HG02571 (cell line): ENCODE data around the gene TOGARAM2.
"Not testable (repeated sequence)": the region's sequence is repeated elsewhere in the genome, so short reads cannot be mapped to it uniquely, and the experiment has no call there.

ENCODE experiments used
- ATAC-seq: cut with Tn5 transposase; IDR thresholded peaks from one replicate; pipeline ENCODE4 v1.9.1; 2021; ENCODE audit warnings: mild to moderate bottlenecking, moderate library complexity; ENCODE audit not compliant: unreplicated experiment

Gene TOGARAM2

GRCh38 chr2:28976584-28976983 is 4.5 kb upstream of the TOGARAM2 start:
- no peak for ATAC-seq

GRCh38 chr2:28977176-28977875 is 3.8 kb upstream of the TOGARAM2 start:
- ATAC-seq, result no peak

GRCh38 chr2:28978001-28978400 is 3.1 kb upstream of the TOGARAM2 start:
- not testable (repeated sequence) for ATAC-seq

- no peak for ATAC-seq
Measured at GRCh38 chr2:28978606-28979005, 2.5 kb upstream of the TOGARAM2 start.

GRCh38 chr2:28979041-28979440 is 2.1 kb upstream of the TOGARAM2 start:
- no peak for ATAC-seq

- ATAC-seq, result no peak
Measured at GRCh38 chr2:28979576-28980366, 1.3 kb upstream of the TOGARAM2 start.

GRCh38 chr2:28980368-28981015 is 606 bp upstream of the TOGARAM2 start:
- no peak for ATAC-seq

- no peak for ATAC-seq
Measured at GRCh38 chr2:28981620-28982376, 700 bp downstream of the TOGARAM2 start.

GRCh38 chr2:28982381-28982950 is 1.4 kb downstream of the TOGARAM2 start:
- no peak for ATAC-seq

GRCh38 chr2:28986429-28986828 is 5.3 kb downstream of the TOGARAM2 start:
- no peak for ATAC-seq

- ATAC-seq, result no peak
Measured at GRCh38 chr2:28989973-28990372, 8.9 kb downstream of the TOGARAM2 start.

- no peak for ATAC-seq
Measured at GRCh38 chr2:28990445-28990844, 9.3 kb downstream of the TOGARAM2 start.

GRCh38 chr2:28991021-28991420 is 9.9 kb downstream of the TOGARAM2 start:
- no peak for ATAC-seq

- no peak for ATAC-seq
Measured at GRCh38 chr2:28991460-28991859, 10.4 kb downstream of the TOGARAM2 start.

GRCh38 chr2:28993206-28993960 is 12.3 kb downstream of the TOGARAM2 start:
- ATAC-seq, result no peak

- ATAC-seq, result no peak
Measured at GRCh38 chr2:28994074-28994473, 13.0 kb downstream of the TOGARAM2 start.

- no peak for ATAC-seq
Measured at GRCh38 chr2:28994679-28995078, 13.6 kb downstream of the TOGARAM2 start.

GRCh38 chr2:28995765-28996750 is 15.0 kb downstream of the TOGARAM2 start:
- no peak for ATAC-seq
